ENCODE measurements around the gene RASSF5. TPM values are rescaled to one million over a fixed set of nuclear protein-coding genes. Genes with fewer than 3 reads are reported as not detected.

RASSF5 gene
- total RNA-seq, 1 donor from 2014 or later, result 3.1 TPM

DNA sequence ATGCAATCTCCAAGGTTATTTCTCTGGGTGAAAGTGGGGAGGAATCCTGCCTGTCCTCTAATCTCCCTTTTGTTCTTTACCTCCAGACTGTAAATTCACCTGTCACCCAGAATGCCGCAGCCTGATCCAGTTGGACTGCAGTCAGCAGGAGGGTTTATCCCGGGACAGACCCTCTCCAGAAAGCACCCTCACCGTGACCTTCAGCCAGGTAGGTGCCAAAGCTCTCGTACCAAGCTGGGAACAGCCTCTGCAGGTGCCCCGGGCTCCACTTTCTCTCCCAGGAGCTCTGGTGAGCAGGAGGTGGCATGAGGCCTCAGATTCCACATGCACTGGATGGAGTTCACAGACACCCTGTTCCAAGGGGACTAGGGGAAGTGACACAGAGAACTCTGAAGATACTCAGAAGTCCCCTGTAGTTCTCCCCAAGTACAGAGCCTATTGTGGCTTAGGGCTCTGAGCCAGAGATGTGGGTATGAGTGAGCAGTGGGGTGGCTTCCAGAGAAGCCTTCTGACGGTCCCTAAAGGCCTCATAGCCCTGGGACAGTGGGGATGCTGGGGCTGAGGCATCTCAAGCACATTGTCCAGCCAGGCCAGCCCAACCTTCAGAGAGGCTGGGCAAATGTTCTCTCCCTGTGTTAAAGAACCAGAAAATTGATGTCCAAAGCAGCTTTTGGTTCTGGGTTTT, 30.9 kb downstream of the RASSF5 start:
- no peak overlapping the region for H3K27ac ChIP-seq (ENCODE audit: low read depth, low read length)
- H3K9me3 ChIP-seq (ENCODE audit: control insufficient read depth in 3 of 3, low read length in 3 of 3), result no peaks in the 10 kb centered on the region
- H3K36me3 ChIP-seq (ENCODE audit: control insufficient read depth in 3 of 3, insufficient read depth in 3 of 3, low read length in 3 of 3), result no peaks in the 10 kb centered on the region
- no peak overlapping the region for H3K4me3 ChIP-seq (ENCODE audit: low read length in 3 of 3)
- no peak overlapping the region for H3K9ac ChIP-seq (ENCODE audit: low read depth in 1 of 3, low read length in 3 of 3)
- H3K27me3 ChIP-seq (ENCODE audit: control insufficient read depth in 3 of 3, insufficient read depth in 3 of 3, low read length in 3 of 3), result peaks cover 0 to 3% (median 0%) of the 10 kb centered on the region in 3 donors
- H3K4me1 ChIP-seq (ENCODE audit: control insufficient read depth in 3 of 3, insufficient read depth in 3 of 3, low read length in 3 of 3), result peaks cover 0 to 5% (median 0%) of the 10 kb centered on the region in 3 donors

DNA sequence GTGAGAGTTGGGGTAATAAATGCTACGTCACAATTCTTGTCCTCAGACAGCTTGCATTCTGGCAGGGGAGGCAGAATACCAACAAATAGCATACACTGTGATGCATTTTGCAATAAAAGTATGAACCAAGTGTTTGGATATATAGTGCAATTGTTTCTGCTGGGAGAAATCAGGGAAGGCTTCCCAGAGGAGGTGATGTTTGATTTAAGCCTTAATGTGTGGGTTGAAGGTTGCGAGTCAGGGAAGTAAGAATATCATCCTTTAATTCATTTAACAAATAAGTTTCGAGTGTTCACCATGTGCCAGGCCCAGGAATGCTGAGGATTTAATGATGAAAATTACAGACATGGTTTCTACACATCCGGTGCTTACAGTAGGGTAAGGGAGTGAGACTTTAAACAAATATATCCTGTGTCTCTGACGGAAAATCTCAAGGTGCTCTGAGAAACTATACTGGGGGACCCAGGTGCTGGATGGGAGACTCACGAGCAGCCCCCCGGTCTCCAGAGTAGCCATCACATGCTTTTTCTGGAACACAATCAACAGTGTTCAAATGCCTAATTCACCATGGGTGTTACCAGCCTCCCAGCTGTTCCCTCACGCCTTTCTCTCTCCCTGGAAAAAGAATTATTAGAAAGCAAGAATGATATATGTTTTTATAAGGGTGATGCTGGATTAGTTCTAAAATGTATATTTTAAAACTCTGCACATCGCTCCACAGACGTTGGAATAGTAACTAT, 31.7 kb downstream of the RASSF5 start:
- H3K9ac ChIP-seq (ENCODE audit: low read depth in 1 of 3, low read length in 3 of 3), result no peak overlapping the region
- peaks cover 0 to 5% (median 0%) of the 10 kb centered on the region in 3 donors for H3K4me1 ChIP-seq (ENCODE audit: control insufficient read depth in 3 of 3, insufficient read depth in 3 of 3, low read length in 3 of 3)
- no peaks in the 10 kb centered on the region for H3K9me3 ChIP-seq (ENCODE audit: control insufficient read depth in 3 of 3, low read length in 3 of 3)
- H3K4me3 ChIP-seq (ENCODE audit: low read length in 3 of 3), result no peak overlapping the region
- no peaks in the 10 kb centered on the region for H3K36me3 ChIP-seq (ENCODE audit: control insufficient read depth in 3 of 3, insufficient read depth in 3 of 3, low read length in 3 of 3)
- peaks cover 0 to 3% (median 0%) of the 10 kb centered on the region in 3 donors for H3K27me3 ChIP-seq (ENCODE audit: control insufficient read depth in 3 of 3, insufficient read depth in 3 of 3, low read length in 3 of 3)
- no peak overlapping the region for H3K27ac ChIP-seq (ENCODE audit: low read depth, low read length)

DNA sequence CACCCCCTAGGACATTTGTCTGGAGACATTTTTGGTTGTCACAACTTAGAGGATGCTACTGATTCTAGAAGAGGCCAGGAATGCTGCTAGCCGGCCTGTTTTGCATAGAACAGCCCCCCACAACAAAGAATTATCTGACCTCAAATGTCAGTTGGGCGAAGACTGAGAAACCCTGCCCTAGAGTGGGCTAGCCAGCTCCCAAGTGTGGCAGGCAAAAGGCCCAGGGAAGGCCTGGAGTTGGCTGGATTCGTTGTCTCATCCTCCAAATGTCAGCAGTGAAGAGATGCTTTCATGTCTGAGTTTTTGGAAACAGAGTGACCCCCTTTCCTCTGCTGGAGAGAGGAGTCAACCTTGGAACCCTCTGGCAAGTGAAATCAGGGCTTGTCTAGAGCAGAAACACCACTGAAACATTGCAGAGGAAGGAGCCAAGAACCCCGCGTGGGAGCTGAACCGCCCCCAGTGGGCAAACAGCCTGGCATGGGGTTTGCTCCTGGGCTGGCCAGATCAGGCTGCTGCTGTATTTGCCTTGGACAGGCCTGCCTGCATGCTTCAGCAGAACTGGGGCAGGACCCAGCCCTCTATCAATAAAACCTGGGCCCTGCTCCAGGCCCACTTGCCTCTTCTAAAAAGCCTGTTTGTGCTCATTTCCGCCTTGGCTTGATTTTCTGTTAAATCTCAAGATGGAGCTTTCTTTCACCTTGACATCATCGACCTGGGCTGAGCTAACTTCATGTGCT, 32.9 kb downstream of the RASSF5 start:
- Histone ChIP-seq H3K9ac (ENCODE audit: low read depth in 1 of 3, low read length in 3 of 3) (peak overlapping the region in 1 of 3 donors; percentile 25), H3K4me3 (ENCODE audit: low read length in 3 of 3) (no peak overlapping the region), H3K4me1 (ENCODE audit: control insufficient read depth in 3 of 3, insufficient read depth in 3 of 3, low read length in 3 of 3) (peaks cover 0 to 5% (median 0%) of the 10 kb centered on the region in 3 donors), H3K36me3 (ENCODE audit: control insufficient read depth in 3 of 3, insufficient read depth in 3 of 3, low read length in 3 of 3) (no peaks in the 10 kb centered on the region), H3K27me3 (ENCODE audit: control insufficient read depth in 3 of 3, insufficient read depth in 3 of 3, low read length in 3 of 3) (peaks cover 0 to 3% (median 0%) of the 10 kb centered on the region in 3 donors), H3K27ac (ENCODE audit: low read depth, low read length) (no peak overlapping the region), H3K9me3 (ENCODE audit: control insufficient read depth in 3 of 3, low read length in 3 of 3) (no peaks in the 10 kb centered on the region)

DNA sequence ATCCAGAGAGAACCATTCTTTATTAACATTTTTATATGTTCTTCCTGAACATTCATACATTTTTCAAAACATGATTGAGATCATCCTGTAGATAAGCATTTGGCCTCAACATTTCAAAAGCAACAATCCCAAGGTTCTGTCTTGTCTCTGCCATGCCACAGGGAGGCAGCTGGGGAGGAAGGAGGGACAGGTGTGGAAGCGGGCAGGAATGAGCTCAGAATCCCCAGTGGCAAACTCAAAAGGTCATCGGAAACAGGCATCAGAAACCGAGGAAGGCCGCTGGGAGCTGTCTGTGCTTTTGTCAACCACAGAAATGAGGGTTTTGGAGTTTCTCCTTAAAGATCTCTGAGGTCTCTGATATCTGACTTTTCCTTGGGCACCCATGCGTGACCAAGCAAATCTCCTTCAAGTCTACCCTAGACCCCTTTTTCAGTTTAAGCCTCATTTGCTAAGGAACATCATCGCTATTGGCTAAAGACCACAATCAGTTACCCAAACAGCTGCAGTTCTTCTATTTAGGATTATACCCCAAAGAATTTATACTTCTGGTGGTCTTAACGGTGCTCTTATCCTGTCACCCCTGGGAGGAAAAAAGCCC, 34.0 kb downstream of the RASSF5 start:
- Histone ChIP-seq H3K4me1 (ENCODE audit: control insufficient read depth in 3 of 3, insufficient read depth in 3 of 3, low read length in 3 of 3) (peaks cover 0 to 5% (median 0%) of the 10 kb centered on the region in 3 donors), H3K27me3 (ENCODE audit: control insufficient read depth in 3 of 3, insufficient read depth in 3 of 3, low read length in 3 of 3) (peaks cover 0 to 3% (median 0%) of the 10 kb centered on the region in 3 donors), H3K4me3 (ENCODE audit: low read length in 3 of 3) (no peak overlapping the region), H3K9me3 (ENCODE audit: control insufficient read depth in 3 of 3, low read length in 3 of 3) (no peaks in the 10 kb centered on the region), H3K27ac (ENCODE audit: low read depth, low read length) (no peak overlapping the region), H3K9ac (ENCODE audit: low read depth in 1 of 3, low read length in 3 of 3) (no peak overlapping the region), H3K36me3 (ENCODE audit: control insufficient read depth in 3 of 3, insufficient read depth in 3 of 3, low read length in 3 of 3) (no peaks in the 10 kb centered on the region)

DNA sequence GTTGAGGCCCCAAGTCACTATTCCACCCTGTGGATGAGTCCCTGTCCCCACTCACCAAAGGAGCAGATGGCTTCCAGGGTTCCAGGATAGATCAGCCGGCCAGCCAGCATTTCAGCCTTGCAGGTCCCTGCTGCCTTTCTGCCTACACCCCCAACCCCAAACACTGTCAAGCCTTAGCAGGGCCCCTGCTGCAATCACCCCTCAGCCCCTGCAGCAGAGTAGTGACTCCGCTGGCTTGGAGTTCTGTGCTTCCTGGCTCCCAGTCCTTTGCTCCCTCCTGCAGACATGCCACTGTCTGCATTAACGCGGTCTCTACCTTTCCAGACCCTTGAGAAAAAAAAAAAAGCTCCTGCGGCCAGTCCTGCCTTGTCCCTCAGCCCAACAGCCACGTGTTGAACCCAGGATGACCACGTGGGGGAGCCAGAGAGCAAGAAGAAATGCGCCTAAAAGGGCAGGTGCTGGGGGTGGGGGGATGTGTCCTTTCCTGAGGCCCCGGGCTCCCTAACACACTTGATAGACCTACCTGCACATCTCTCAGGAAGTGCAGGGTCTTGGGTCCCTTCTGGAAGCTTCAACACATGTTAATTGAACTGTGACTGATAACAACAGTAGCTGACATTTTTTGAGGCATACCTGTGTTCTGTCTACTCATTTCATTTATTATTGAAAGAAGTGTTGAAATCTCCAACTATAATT, 37.4 kb downstream of the RASSF5 start:
- Histone ChIP-seq H3K36me3 (ENCODE audit: control insufficient read depth in 3 of 3, insufficient read depth in 3 of 3, low read length in 3 of 3) (no peaks in the 10 kb centered on the region), H3K27me3 (ENCODE audit: control insufficient read depth in 3 of 3, insufficient read depth in 3 of 3, low read length in 3 of 3) (no peaks in the 10 kb centered on the region), H3K4me3 (ENCODE audit: low read length in 3 of 3) (no peak overlapping the region), H3K27ac (ENCODE audit: low read depth, low read length) (no peak overlapping the region), H3K9ac (ENCODE audit: low read depth in 1 of 3, low read length in 3 of 3) (peak overlapping the region in 1 of 3 donors; percentile 25), H3K9me3 (ENCODE audit: control insufficient read depth in 3 of 3, low read length in 3 of 3) (no peaks in the 10 kb centered on the region), H3K4me1 (ENCODE audit: control insufficient read depth in 3 of 3, insufficient read depth in 3 of 3, low read length in 3 of 3) (peaks cover 0 to 5% (median 0%) of the 10 kb centered on the region in 3 donors)

DNA sequence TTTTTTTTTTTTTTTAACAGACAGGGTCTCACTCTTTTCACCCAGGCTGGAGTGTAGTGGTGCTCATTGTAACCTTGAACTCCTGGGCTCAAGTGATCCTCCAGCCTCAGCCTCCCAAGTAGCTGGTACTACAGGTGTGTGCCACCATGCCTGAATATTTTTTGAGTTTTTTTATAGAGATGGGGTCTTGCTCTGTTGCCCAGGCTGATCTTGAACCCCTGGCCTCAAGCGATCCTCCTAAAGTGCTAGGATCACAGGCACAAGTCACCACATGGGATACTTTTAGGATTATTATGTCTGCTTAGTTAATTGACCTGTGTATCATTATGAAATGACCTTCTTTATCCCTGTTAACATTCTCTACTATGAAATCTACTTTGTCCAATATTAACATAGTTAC, 38.0 kb downstream of the RASSF5 start:
- H3K27me3 ChIP-seq (ENCODE audit: control insufficient read depth in 3 of 3, insufficient read depth in 3 of 3, low read length in 3 of 3), result no peaks in the 10 kb centered on the region
- no peaks in the 10 kb centered on the region for H3K9me3 ChIP-seq (ENCODE audit: control insufficient read depth in 3 of 3, low read length in 3 of 3)
- H3K4me1 ChIP-seq (ENCODE audit: control insufficient read depth in 3 of 3, insufficient read depth in 3 of 3, low read length in 3 of 3), result peaks cover 0 to under 1% (median 0%) of the 10 kb centered on the region in 3 donors
- H3K36me3 ChIP-seq (ENCODE audit: control insufficient read depth in 3 of 3, insufficient read depth in 3 of 3, low read length in 3 of 3), result no peaks in the 10 kb centered on the region
- no peak overlapping the region for H3K27ac ChIP-seq (ENCODE audit: low read depth, low read length)
- H3K4me3 ChIP-seq (ENCODE audit: low read length in 3 of 3), result no peak overlapping the region
- H3K9ac ChIP-seq (ENCODE audit: low read depth in 1 of 3, low read length in 3 of 3), result no peak overlapping the region

DNA sequence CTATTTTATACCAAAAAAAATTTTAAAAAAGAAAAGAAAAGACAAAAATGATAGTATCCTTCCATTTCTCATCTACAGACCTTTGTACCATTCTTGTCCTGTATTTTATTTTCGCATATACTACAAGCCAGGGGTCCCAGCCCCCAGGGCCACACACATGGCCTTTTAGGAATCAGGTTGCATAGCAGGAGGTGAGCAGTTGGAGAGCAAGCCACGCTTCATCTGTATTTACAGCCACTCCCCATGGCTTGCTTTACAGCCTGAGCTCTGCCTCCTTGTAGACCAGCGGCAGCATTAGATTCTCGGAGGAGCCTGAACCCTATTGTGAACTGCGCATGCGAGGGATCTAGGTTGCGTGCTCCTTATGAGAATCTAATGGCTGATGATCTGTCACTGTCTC, 39.8 kb downstream of the RASSF5 start:
- H3K4me1 ChIP-seq (ENCODE audit: control insufficient read depth in 3 of 3, insufficient read depth in 3 of 3, low read length in 3 of 3), result peaks cover 0 to 4% (median 0%) of the 10 kb centered on the region in 3 donors
- H3K9ac ChIP-seq (ENCODE audit: low read depth in 1 of 3, low read length in 3 of 3), result no peak overlapping the region
- H3K27ac ChIP-seq (ENCODE audit: low read depth, low read length), result no peak overlapping the region
- H3K27me3 ChIP-seq (ENCODE audit: control insufficient read depth in 3 of 3, insufficient read depth in 3 of 3, low read length in 3 of 3), result no peaks in the 10 kb centered on the region
- H3K36me3 ChIP-seq (ENCODE audit: control insufficient read depth in 3 of 3, insufficient read depth in 3 of 3, low read length in 3 of 3), result no peaks in the 10 kb centered on the region
- H3K4me3 ChIP-seq (ENCODE audit: low read length in 3 of 3), result no peak overlapping the region
- no peaks in the 10 kb centered on the region for H3K9me3 ChIP-seq (ENCODE audit: control insufficient read depth in 3 of 3, low read length in 3 of 3)

DNA sequence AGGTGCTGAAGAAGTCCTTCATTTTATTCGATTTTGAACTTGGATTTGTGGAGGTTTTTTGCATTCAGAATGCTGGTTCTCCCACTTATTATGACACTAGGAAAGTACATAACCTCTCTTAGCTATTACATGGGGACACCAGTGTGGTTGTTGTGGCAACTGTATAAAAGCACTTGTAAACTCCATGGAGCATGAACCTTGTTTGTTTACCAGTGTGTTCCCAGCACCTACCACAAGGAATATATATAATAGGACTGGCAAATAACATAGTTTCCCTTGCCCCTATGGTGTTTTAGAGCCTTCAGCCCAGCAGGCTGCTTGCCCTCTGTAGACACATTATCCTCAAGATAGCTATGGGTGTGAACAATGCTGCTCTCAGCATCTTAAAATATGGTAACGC, 43.1 kb downstream of the RASSF5 start:
- H3K27ac ChIP-seq (ENCODE audit: low read depth, low read length), result no peak overlapping the region
- no peak overlapping the region for H3K9ac ChIP-seq (ENCODE audit: low read depth in 1 of 3, low read length in 3 of 3)
- H3K4me1 ChIP-seq (ENCODE audit: control insufficient read depth in 3 of 3, insufficient read depth in 3 of 3, low read length in 3 of 3), result peaks cover 2 to 14% (median 6%) of the 10 kb centered on the region in 3 donors
- no peaks in the 10 kb centered on the region for H3K9me3 ChIP-seq (ENCODE audit: control insufficient read depth in 3 of 3, low read length in 3 of 3)
- no peaks in the 10 kb centered on the region for H3K27me3 ChIP-seq (ENCODE audit: control insufficient read depth in 3 of 3, insufficient read depth in 3 of 3, low read length in 3 of 3)
- H3K4me3 ChIP-seq (ENCODE audit: low read length in 3 of 3), result no peak overlapping the region
- H3K36me3 ChIP-seq (ENCODE audit: control insufficient read depth in 3 of 3, insufficient read depth in 3 of 3, low read length in 3 of 3), result no peaks in the 10 kb centered on the region

DNA sequence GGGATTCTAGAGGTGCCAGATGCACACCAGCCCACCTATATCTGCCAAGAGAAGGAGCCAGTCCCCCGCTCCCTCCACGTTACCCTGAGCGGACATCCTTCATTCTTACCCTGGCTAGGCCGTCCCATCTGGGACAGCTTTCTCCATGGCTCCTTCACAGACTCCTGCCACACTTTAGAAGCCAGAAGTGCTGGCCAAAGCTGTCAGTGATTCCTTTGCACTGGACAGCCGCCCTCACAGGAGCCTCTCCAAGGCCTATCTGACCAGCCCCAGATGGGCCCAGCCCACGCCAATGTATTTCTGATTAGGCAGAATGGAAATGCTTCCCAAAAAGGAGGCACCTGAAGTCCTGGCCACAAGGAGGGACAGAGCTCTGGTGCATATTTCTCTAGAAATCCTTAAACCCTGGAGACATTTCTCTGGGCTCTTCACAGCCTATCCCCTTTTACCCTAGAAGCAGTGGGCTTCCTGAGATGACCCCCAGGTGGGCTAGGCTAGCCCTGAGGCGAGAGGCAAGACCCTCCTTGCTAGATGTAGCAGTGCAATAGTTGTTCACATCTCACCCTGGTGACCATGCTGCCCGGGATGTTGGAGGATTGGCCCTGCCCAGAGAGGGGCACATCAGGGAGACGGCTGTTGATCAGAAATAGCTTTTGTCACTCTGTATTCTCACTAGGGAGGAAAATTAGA, 44.1 kb downstream of the RASSF5 start:
- H3K9me3 ChIP-seq (ENCODE audit: control insufficient read depth in 3 of 3, low read length in 3 of 3), result no peaks in the 10 kb centered on the region
- no peak overlapping the region for H3K4me3 ChIP-seq (ENCODE audit: low read length in 3 of 3)
- H3K27me3 ChIP-seq (ENCODE audit: control insufficient read depth in 3 of 3, insufficient read depth in 3 of 3, low read length in 3 of 3), result no peaks in the 10 kb centered on the region
- H3K27ac ChIP-seq (ENCODE audit: low read depth, low read length), result no peak overlapping the region
- no peaks in the 10 kb centered on the region for H3K36me3 ChIP-seq (ENCODE audit: control insufficient read depth in 3 of 3, insufficient read depth in 3 of 3, low read length in 3 of 3)
- peaks cover 12 to 23% (median 14%) of the 10 kb centered on the region in 3 donors for H3K4me1 ChIP-seq (ENCODE audit: control insufficient read depth in 3 of 3, insufficient read depth in 3 of 3, low read length in 3 of 3)
- H3K9ac ChIP-seq (ENCODE audit: low read depth in 1 of 3, low read length in 3 of 3), result no peak overlapping the region
